ENCODE measurements around the gene KIAA1755. TPM values are rescaled to one million over a fixed set of nuclear protein-coding genes. Genes with fewer than 3 reads are reported as not detected.

KIAA1755 gene
- total and polyA plus RNA-seq, 2 donors (not counting 1 experiment from before 2014, with no cell fraction given) = not detected

- 77% methylated on average over 5 of the region's 6 CpGs for WGBS (ENCODE audit: insufficient coverage)
- Histone ChIP-seq H3K4me3 (ENCODE audit: control extremely low read depth in 1 of 5, extremely low read depth in 1 of 5, insufficient read depth in 1 of 5, low read depth in 2 of 5, low read length in 4 of 5) (no peak overlapping the region), H3K9ac (ENCODE audit: low read length) (no peak overlapping the region), H3K27me3 (replicated peaks in 1 of 4; ENCODE audit: control extremely low read depth in 1 of 4, control insufficient read depth in 3 of 4, insufficient read depth in 4 of 4, low read length in 3 of 4) (peaks cover 0 to 8% (median 0%) of the 10 kb centered on the region in 4 experiments), H3K36me3 (replicated peaks in 1 of 2; ENCODE audit: control extremely low read depth in 1 of 2, control insufficient read depth in 1 of 2, extremely low read depth in 1 of 2, insufficient read depth in 2 of 2, low read length in 1 of 2) (no peaks in the 10 kb centered on the region), H3K27ac (ENCODE audit: low read length in 2 of 2) (no peak overlapping the region), H3K79me2 (ENCODE audit: control insufficient read depth, insufficient read depth, low read length) (no peaks in the 10 kb centered on the region), H3K4me1 (ENCODE audit: control insufficient read depth in 2 of 2, insufficient read depth in 2 of 2, low read length in 2 of 2) (no peaks in the 10 kb centered on the region), H2AFZ (ENCODE audit: insufficient read depth, low read depth, low read length, poor library complexity, severe bottlenecking) (no peak overlapping the region), H3K9me3 (ENCODE audit: control extremely low read depth in 1 of 3, control insufficient read depth in 2 of 3, insufficient read depth in 1 of 3, low read length in 2 of 3) (no peaks in the 10 kb centered on the region), H3K4me2 (replicated peaks; ENCODE audit: low read depth, low read length, poor library complexity, severe bottlenecking) (no peak overlapping the region), H4K20me1 (ENCODE audit: control insufficient read depth, insufficient read depth, low read length, poor library complexity, severe bottlenecking) (no peaks in the 10 kb centered on the region)
- ChIA-PET POLR2A (interaction anchor here (0.7 kb wide), 1 partner anchor 1015 kb away, joined by 5 read pairs; no protein-coding TSS in a partner anchor), CTCF (no interaction called here)
- Mint-ChIP-seq H3K27me3 (peaks cover 28% of the 10 kb centered on the region), H3K27ac (no peak overlapping the region), H3K9me3 (ENCODE audit: insufficient read depth) (no peaks in the 10 kb centered on the region), H3K4me3 (no peak overlapping the region), H3K4me1 (peaks cover 3% of the 10 kb centered on the region)
- DNase-seq = no peak
- no peak for ATAC-seq (ENCODE audit: low read depth)
- TF ChIP-seq EZH2 (IDR thresholded peaks at IDR 0.05; ENCODE audit: borderline replicate concordance, insufficient read depth, low read depth, low read length, poor library complexity, severe bottlenecking) (no peak), CTCF (IDR thresholded peaks at IDR 0.05) (no peak)
- intact Hi-C loops (cut with micrococcal nuclease) = no loop called here
Measured at GRCh38 chr20:38179846-38180245, 80.7 kb downstream of the KIAA1755 start.

DNA sequence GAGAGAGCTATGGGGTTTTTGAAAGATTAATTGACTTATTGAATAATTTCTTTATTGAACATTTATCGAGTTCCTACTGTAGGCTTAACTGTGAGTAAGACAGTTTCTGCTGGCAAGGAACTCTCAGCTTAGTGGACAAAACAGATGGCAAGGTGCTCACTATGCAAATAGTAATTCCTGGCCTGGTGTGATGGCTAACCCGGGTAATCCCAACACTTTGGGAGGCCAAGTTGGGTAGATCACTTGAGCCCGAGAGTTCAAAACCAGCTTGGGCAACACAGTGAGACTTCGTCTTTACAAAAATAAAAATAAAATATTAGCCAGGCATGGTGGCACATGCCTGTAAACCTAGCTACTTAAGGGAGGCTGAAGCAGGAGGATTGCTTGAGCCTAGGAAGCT lies 82.0 kb downstream of the KIAA1755 start:
- ChIA-PET POLR2A (no interaction called here), CTCF (interaction anchor here (1.1 kb wide), 2 partner anchors 43 to 120 kb away, joined by 5 read pairs; no protein-coding TSS in a partner anchor)
- Histone ChIP-seq H3K4me2 (replicated peaks; ENCODE audit: low read depth, low read length, poor library complexity, severe bottlenecking) (no peak overlapping the region), H3K9me3 (ENCODE audit: control extremely low read depth in 1 of 3, control insufficient read depth in 2 of 3, insufficient read depth in 1 of 3, low read length in 2 of 3) (no peaks in the 10 kb centered on the region), H3K9ac (ENCODE audit: low read length) (no peak overlapping the region), H3K27me3 (replicated peaks in 1 of 4; ENCODE audit: control extremely low read depth in 1 of 4, control insufficient read depth in 3 of 4, insufficient read depth in 4 of 4, low read length in 3 of 4) (peaks cover 0 to 8% (median 0%) of the 10 kb centered on the region in 4 experiments), H3K4me3 (ENCODE audit: control extremely low read depth in 1 of 5, extremely low read depth in 1 of 5, insufficient read depth in 1 of 5, low read depth in 2 of 5, low read length in 4 of 5) (no peak overlapping the region), H3K36me3 (replicated peaks in 1 of 2; ENCODE audit: control extremely low read depth in 1 of 2, control insufficient read depth in 1 of 2, extremely low read depth in 1 of 2, insufficient read depth in 2 of 2, low read length in 1 of 2) (no peaks in the 10 kb centered on the region), H2AFZ (ENCODE audit: insufficient read depth, low read depth, low read length, poor library complexity, severe bottlenecking) (no peak overlapping the region), H3K79me2 (ENCODE audit: control insufficient read depth, insufficient read depth, low read length) (no peaks in the 10 kb centered on the region), H3K27ac (ENCODE audit: low read length in 2 of 2) (no peak overlapping the region), H4K20me1 (ENCODE audit: control insufficient read depth, insufficient read depth, low read length, poor library complexity, severe bottlenecking) (no peaks in the 10 kb centered on the region), H3K4me1 (ENCODE audit: control insufficient read depth in 2 of 2, insufficient read depth in 2 of 2, low read length in 2 of 2) (no peaks in the 10 kb centered on the region)
- ATAC-seq (ENCODE audit: low read depth) = no peak
- Mint-ChIP-seq H3K27ac (no peak overlapping the region), H3K4me3 (no peak overlapping the region), H3K27me3 (peaks cover 22% of the 10 kb centered on the region), H3K4me1 (peaks cover 3% of the 10 kb centered on the region), H3K9me3 (ENCODE audit: insufficient read depth) (no peaks in the 10 kb centered on the region)
- WGBS (ENCODE audit: insufficient coverage) = 75% methylated on average over 1 of the region's 4 CpGs
- TF ChIP-seq CTCF (IDR thresholded peaks at IDR 0.05) = no peak
- no peak for TF ChIP-seq EZH2 (IDR thresholded peaks at IDR 0.05; ENCODE audit: borderline replicate concordance, insufficient read depth, low read depth, low read length, poor library complexity, severe bottlenecking)
- intact Hi-C loops (cut with micrococcal nuclease) = no loop called here
- DNase-seq = no peak
